WTC11 (cell line): ENCODE data around the gene EXOC4.

Experiments
- NFYB ChIP-seq: sonication (generic); formaldehyde crosslinking; conservative IDR thresholded peaks from 2 replicates; pipeline ENCODE4 v1.8.0; 2022; ENCODE audit warnings: low read depth, missing genetic modification reagents
- NR2C2 ChIP-seq: sonication (generic); formaldehyde crosslinking; IDR thresholded peaks from 2 replicates; pipeline ENCODE4 v1.8.0; 2022; ENCODE audit warnings: mild to moderate bottlenecking, missing genetic modification reagents
- TEAD4 ChIP-seq: sonication (generic); formaldehyde crosslinking; IDR thresholded peaks from 2 replicates; pipeline ENCODE4 v1.8.0; 2022; ENCODE audit warnings: mild to moderate bottlenecking, missing genetic modification reagents
- ZNF317 ChIP-seq: sonication (generic); formaldehyde crosslinking; IDR thresholded peaks from 2 replicates; pipeline ENCODE4 v1.8.1; 2023; ENCODE audit warnings: low read depth, mild to moderate bottlenecking, moderate library complexity, missing genetic modification reagents, borderline replicate concordance
- TF ChIP-seq, protein P1 (sequence below): fragments of 200-600 bp; IDR thresholded peaks from 2 replicates; pipeline ENCODE4 v1.8.0; 2022; ENCODE audit warnings: antibody characterized with exemption
- TF ChIP-seq, protein P2 (sequence below): sonication (generic); formaldehyde crosslinking; IDR thresholded peaks from 2 replicates; pipeline ENCODE4 v1.8.0; 2022; ENCODE audit warnings: mild to moderate bottlenecking, missing genetic modification reagents
- TF ChIP-seq, protein P3 (sequence below): sonication (generic); formaldehyde crosslinking; IDR thresholded peaks from 2 replicates; pipeline ENCODE4 v1.8.1; 2023; ENCODE audit warnings: mild to moderate bottlenecking, missing genetic modification reagents
- TF ChIP-seq, protein P4 (sequence below): sonication (generic); formaldehyde crosslinking; IDR thresholded peaks from 2 replicates; pipeline ENCODE4 v1.8.1; 2022; ENCODE audit warnings: mild to moderate bottlenecking, missing genetic modification reagents, moderate library complexity, borderline replicate concordance
- TF ChIP-seq, protein P5 (sequence below): sonication (generic); formaldehyde crosslinking; IDR thresholded peaks from 2 replicates; pipeline ENCODE4 v1.8.0; 2023; ENCODE audit warnings: mild to moderate bottlenecking, missing genetic modification reagents

DNA sequence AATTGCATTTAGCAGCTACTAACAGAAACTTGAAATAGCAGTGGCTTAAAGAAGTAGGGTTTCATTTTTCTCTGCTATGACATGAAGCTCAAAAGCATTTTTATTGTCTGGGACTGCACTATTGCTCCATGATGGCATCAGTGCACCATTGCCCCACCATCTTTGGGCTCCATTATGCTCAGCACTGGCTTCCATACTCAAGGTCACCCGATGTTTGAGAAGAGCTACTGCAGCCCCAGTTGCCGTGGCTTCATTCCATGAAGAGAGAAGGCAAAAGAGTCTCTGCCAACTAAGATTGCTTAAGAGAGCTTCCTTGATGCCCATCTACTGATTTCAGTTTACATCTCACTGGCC lies 682.1 kb downstream of the EXOC4 start:
- TF ChIP-seq, protein P1, sequence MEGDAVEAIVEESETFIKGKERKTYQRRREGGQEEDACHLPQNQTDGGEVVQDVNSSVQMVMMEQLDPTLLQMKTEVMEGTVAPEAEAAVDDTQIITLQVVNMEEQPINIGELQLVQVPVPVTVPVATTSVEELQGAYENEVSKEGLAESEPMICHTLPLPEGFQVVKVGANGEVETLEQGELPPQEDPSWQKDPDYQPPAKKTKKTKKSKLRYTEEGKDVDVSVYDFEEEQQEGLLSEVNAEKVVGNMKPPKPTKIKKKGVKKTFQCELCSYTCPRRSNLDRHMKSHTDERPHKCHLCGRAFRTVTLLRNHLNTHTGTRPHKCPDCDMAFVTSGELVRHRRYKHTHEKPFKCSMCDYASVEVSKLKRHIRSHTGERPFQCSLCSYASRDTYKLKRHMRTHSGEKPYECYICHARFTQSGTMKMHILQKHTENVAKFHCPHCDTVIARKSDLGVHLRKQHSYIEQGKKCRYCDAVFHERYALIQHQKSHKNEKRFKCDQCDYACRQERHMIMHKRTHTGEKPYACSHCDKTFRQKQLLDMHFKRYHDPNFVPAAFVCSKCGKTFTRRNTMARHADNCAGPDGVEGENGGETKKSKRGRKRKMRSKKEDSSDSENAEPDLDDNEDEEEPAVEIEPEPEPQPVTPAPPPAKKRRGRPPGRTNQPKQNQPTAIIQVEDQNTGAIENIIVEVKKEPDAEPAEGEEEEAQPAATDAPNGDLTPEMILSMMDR, result no peak
- TF ChIP-seq, protein P2, sequence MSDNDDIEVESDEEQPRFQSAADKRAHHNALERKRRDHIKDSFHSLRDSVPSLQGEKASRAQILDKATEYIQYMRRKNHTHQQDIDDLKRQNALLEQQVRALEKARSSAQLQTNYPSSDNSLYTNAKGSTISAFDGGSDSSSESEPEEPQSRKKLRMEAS (CRISPR knock-in tag), result no peak
- TF ChIP-seq TEAD4, result no peak
- no peak for TF ChIP-seq NFYB
- TF ChIP-seq, protein P3, sequence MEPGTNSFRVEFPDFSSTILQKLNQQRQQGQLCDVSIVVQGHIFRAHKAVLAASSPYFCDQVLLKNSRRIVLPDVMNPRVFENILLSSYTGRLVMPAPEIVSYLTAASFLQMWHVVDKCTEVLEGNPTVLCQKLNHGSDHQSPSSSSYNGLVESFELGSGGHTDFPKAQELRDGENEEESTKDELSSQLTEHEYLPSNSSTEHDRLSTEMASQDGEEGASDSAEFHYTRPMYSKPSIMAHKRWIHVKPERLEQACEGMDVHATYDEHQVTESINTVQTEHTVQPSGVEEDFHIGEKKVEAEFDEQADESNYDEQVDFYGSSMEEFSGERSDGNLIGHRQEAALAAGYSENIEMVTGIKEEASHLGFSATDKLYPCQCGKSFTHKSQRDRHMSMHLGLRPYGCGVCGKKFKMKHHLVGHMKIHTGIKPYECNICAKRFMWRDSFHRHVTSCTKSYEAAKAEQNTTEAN (CRISPR knock-in tag), result no peak
- TF ChIP-seq NR2C2, result no peak
- no peak for TF ChIP-seq ZNF317
- TF ChIP-seq, protein P4, sequence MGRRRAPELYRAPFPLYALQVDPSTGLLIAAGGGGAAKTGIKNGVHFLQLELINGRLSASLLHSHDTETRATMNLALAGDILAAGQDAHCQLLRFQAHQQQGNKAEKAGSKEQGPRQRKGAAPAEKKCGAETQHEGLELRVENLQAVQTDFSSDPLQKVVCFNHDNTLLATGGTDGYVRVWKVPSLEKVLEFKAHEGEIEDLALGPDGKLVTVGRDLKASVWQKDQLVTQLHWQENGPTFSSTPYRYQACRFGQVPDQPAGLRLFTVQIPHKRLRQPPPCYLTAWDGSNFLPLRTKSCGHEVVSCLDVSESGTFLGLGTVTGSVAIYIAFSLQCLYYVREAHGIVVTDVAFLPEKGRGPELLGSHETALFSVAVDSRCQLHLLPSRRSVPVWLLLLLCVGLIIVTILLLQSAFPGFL (CRISPR knock-in tag), result no peak
- TF ChIP-seq, protein P5, sequence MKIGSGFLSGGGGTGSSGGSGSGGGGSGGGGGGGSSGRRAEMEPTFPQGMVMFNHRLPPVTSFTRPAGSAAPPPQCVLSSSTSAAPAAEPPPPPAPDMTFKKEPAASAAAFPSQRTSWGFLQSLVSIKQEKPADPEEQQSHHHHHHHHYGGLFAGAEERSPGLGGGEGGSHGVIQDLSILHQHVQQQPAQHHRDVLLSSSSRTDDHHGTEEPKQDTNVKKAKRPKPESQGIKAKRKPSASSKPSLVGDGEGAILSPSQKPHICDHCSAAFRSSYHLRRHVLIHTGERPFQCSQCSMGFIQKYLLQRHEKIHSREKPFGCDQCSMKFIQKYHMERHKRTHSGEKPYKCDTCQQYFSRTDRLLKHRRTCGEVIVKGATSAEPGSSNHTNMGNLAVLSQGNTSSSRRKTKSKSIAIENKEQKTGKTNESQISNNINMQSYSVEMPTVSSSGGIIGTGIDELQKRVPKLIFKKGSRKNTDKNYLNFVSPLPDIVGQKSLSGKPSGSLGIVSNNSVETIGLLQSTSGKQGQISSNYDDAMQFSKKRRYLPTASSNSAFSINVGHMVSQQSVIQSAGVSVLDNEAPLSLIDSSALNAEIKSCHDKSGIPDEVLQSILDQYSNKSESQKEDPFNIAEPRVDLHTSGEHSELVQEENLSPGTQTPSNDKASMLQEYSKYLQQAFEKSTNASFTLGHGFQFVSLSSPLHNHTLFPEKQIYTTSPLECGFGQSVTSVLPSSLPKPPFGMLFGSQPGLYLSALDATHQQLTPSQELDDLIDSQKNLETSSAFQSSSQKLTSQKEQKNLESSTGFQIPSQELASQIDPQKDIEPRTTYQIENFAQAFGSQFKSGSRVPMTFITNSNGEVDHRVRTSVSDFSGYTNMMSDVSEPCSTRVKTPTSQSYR (CRISPR knock-in tag), result no peak
